HCT116 (cell line): ENCODE results near the gene CFD. TPM values are rescaled to one million over a fixed set of nuclear protein-coding genes. Genes with fewer than 3 reads are reported as not detected.

Source experiments
- ATAC-seq: fragments of 200-7000 bp; cut with Tn5 transposase; 2 replicates; pipeline ENCODE4 v1.9.1; 2020; ENCODE audit warnings: mild to moderate bottlenecking, moderate library complexity
- BruUV-seq: library from RNA; stranded (reverse); fragments of 400-500 nt; replicated peaks from 2 replicates; lab custom pipeline; 2021; lab: Mats Ljungman, UMichigan
- CTCF ChIA-PET: fragments of 300-600 bp; sonication (Branson Sonifier 250); formaldehyde crosslinking; loops from one replicate; lab custom pipeline; 2021; ENCODE audit warnings: antibody characterized with exemption; lab: Charles Lee
- POLR2A ChIA-PET: fragments of 300-600, 350-600 bp; sonication (Branson Sonifier 250); formaldehyde crosslinking; loops from one replicate; lab custom pipeline; 2021; ENCODE audit warnings: antibody characterized with exemption; lab: Charles Lee
- RAD21 ChIA-PET, 2 experiments: fragments of 300-600 bp; sonication (Branson Sonifier 250); formaldehyde crosslinking; loops; one replicate each; lab custom pipeline; 2023; ENCODE audit warnings: low total read pairs in 2 of 2; ENCODE audit not compliant: uncharacterized antibody in 2 of 2, unreplicated experiment in 2 of 2, low non-redundant PET in 1 of 2; lab: Charles Lee
- DNase-seq: peaks from one replicate; pipeline ENCODE4 v3.0.0-alpha.2; 2010; ENCODE audit warnings: low read depth, low spot score
- H2AFZ ChIP-seq: fragments of 200-600 bp; shearing (Covaris generic), sonication (generic); 2 replicates; pipeline ENCODE4 v1.6.1; 2017; ENCODE audit warnings: low read depth, mixed run types, mixed read lengths, antibody characterized with exemption, low read length; ENCODE audit not compliant: poor library complexity, severe bottlenecking
- H3K27ac ChIP-seq: 2 replicates; pipeline ENCODE4 v1.5.1; 2012; ENCODE audit warnings: low read depth, low read length
- H3K27me3 ChIP-seq: fragments of 200-600 bp; sonication (generic); 2 replicates; pipeline ENCODE4 v1.6.1; 2016; ENCODE audit warnings: mixed run types, low read length, mixed read lengths; ENCODE audit not compliant: insufficient read depth
- H3K36me3 ChIP-seq, 2 experiments: fragments of 200-500 bp in 1 of 2; fragments of 200-600 bp in 1 of 2; sonication (Bioruptor generic) in 1 of 2; sonication (generic) in 1 of 2; 2 replicates each; pipeline versions ENCODE4 v1.5.1 to v1.6.1; 2014 to 2016; ENCODE audit warnings: low read length in 2 of 2, inconsistent platforms in 1 of 2, mixed read lengths in 1 of 2, mixed run types in 1 of 2; ENCODE audit not compliant: insufficient read depth in 2 of 2, control insufficient read depth in 1 of 2
- H3K4me1 ChIP-seq, 2 experiments: fragments of 200-600 bp in 1 of 2; sonication (generic) in 1 of 2; 2 replicates each; pipeline versions ENCODE4 v1.5.1 to v1.6.1; 2012 to 2017; ENCODE audit warnings: low read length in 2 of 2, inconsistent platforms in 1 of 2, mild to moderate bottlenecking in 1 of 2, mixed read lengths in 1 of 2, mixed run types in 1 of 2, moderate library complexity in 1 of 2; ENCODE audit not compliant: insufficient read depth in 2 of 2, control insufficient read depth in 1 of 2
- H3K4me2 ChIP-seq: fragments of 200-600 bp; sonication (generic); 2 replicates; pipeline ENCODE4 v1.6.1; 2017; ENCODE audit warnings: mixed run types, low read length, mixed read lengths
- H3K4me3 ChIP-seq, 2 experiments: fragments of 200-600 bp in 1 of 2; sonication (generic) in 1 of 2; replicated peaks in 1 of 2; 2 replicates each; pipeline ENCODE4 v1.5.1; 2011 to 2016; ENCODE audit warnings: low read length in 2 of 2, control low read depth in 1 of 2, low read depth in 1 of 2, mild to moderate bottlenecking in 1 of 2, mixed read lengths in 1 of 2, mixed run types in 1 of 2
- H3K79me2 ChIP-seq: fragments of 200-600 bp; sonication (generic); 2 replicates; pipeline ENCODE4 v1.6.1; 2017; ENCODE audit warnings: mild to moderate bottlenecking, mixed run types, low read length, moderate library complexity, mixed read lengths; ENCODE audit not compliant: insufficient read depth
- H3K9ac ChIP-seq: fragments of 200-600 bp; sonication (generic); 2 replicates; pipeline ENCODE4 v1.6.1; 2016; ENCODE audit warnings: low read length, mixed read lengths
- H3K9me2 ChIP-seq: fragments of 200-600 bp; sonication (generic), shearing (Covaris generic); 2 replicates; pipeline ENCODE4 v1.6.1; 2017; ENCODE audit warnings: mixed run types, mild to moderate bottlenecking, moderate library complexity; ENCODE audit not compliant: insufficient read depth
- H3K9me3 ChIP-seq, 2 experiments: fragments of 200-500 bp in 1 of 2; fragments of 200-600 bp in 1 of 2; sonication (Bioruptor generic) in 1 of 2; sonication (generic) in 1 of 2; 2 replicates each; pipeline ENCODE4 v1.6.1; 2014 to 2017; ENCODE audit warnings: low read length in 2 of 2, mixed read lengths in 2 of 2, inconsistent platforms in 1 of 2, low read depth in 1 of 2, mild to moderate bottlenecking in 1 of 2, mixed run types in 1 of 2, moderate library complexity in 1 of 2; ENCODE audit not compliant: control insufficient read depth in 1 of 2, insufficient read depth in 1 of 2
- H4K20me1 ChIP-seq: fragments of 200-600 bp; sonication (generic), shearing (Covaris generic); 2 replicates; pipeline ENCODE4 v1.6.1; 2017; ENCODE audit warnings: mixed run types, mild to moderate bottlenecking, moderate library complexity; ENCODE audit not compliant: insufficient read depth
- ATF3 ChIP-seq: IDR thresholded peaks from 2 replicates; pipeline ENCODE4 v1.6.1; 2012
- CBX3 ChIP-seq: IDR thresholded peaks from 2 replicates; pipeline ENCODE4 v1.6.1; 2012; ENCODE audit warnings: low read depth
- CEBPB ChIP-seq: IDR thresholded peaks from 2 replicates; pipeline ENCODE4 v1.6.1; 2012; ENCODE audit warnings: low read depth
- EGR1 ChIP-seq: IDR thresholded peaks from 2 replicates; pipeline ENCODE4 v1.6.1; 2012; ENCODE audit warnings: low read depth
- ELF1 ChIP-seq: IDR thresholded peaks from 2 replicates; pipeline ENCODE4 v1.6.1; 2012; ENCODE audit warnings: low read depth, borderline replicate concordance
- EZH2 ChIP-seq: fragments of 200-600 bp; sonication (generic); IDR thresholded peaks from 2 replicates; pipeline ENCODE4 v1.6.1; 2017; ENCODE audit warnings: antibody characterized with exemption, mixed run types
- EZH2phosphoT487 ChIP-seq: fragments of 200-600 bp; IDR thresholded peaks from 2 replicates; pipeline ENCODE4 v1.6.1; 2018; ENCODE audit warnings: antibody characterized with exemption, borderline replicate concordance
- FOSL1 ChIP-seq: IDR thresholded peaks from 2 replicates; pipeline ENCODE4 v1.6.1; 2012; ENCODE audit warnings: low read depth
- JUND ChIP-seq: IDR thresholded peaks from 2 replicates; pipeline ENCODE4 v1.6.1; 2012
- MAX ChIP-seq: IDR thresholded peaks from 2 replicates; pipeline ENCODE4 v1.6.1; 2012
- POLR2A ChIP-seq: IDR thresholded peaks from 2 replicates; pipeline ENCODE4 v1.7.0; 2011; ENCODE audit warnings: borderline replicate concordance; ENCODE audit not compliant: insufficient read depth, insufficient read length; ENCODE audit errors: extremely low read depth
- POLR2AphosphoS5 ChIP-seq: IDR thresholded peaks from 2 replicates; pipeline ENCODE4 v1.6.1; 2011; ENCODE audit warnings: mild to moderate bottlenecking, low read depth, low read length, moderate library complexity
- RAD21 ChIP-seq: IDR thresholded peaks from 2 replicates; pipeline ENCODE4 v1.6.1; 2012; ENCODE audit warnings: low read depth, mild to moderate bottlenecking
- REST ChIP-seq: IDR thresholded peaks from 2 replicates; pipeline ENCODE4 v1.6.1; 2012; ENCODE audit warnings: low read depth
- SP1 ChIP-seq: IDR thresholded peaks from 2 replicates; pipeline ENCODE4 v1.6.1; 2012; ENCODE audit warnings: low read depth
- SRF ChIP-seq: IDR thresholded peaks from 2 replicates; pipeline ENCODE4 v1.6.1; 2012; ENCODE audit warnings: low read depth
- TCF7L2 ChIP-seq: IDR thresholded peaks from 2 replicates; pipeline ENCODE4 v1.7.0; 2011; ENCODE audit warnings: borderline replicate concordance, inconsistent platforms; ENCODE audit not compliant: insufficient read depth, insufficient read length; ENCODE audit errors: extremely low read depth
- YY1 ChIP-seq: IDR thresholded peaks from 2 replicates; pipeline ENCODE4 v1.6.1; 2011; ENCODE audit warnings: low read length, low read depth, moderate library complexity, mild to moderate bottlenecking; ENCODE audit not compliant: insufficient replicate concordance; ENCODE audit errors: extremely low read depth
- ZFX ChIP-seq: fragments of 450-650 bp; IDR thresholded peaks from 2 replicates; pipeline ENCODE4 v1.6.1; 2017
- ZNF274 ChIP-seq: fragments of 200-500 bp; sonication (Bioruptor generic); IDR thresholded peaks from 2 replicates; pipeline ENCODE4 v1.6.1; 2014; ENCODE audit warnings: mild to moderate bottlenecking, low read depth, low read length, inconsistent platforms
- intact Hi-C: fragments of 100-400 bp; cut with micrococcal nuclease; formaldehyde crosslinking; loops from 2 replicates; pipeline ENCODE4 v1.10.0; 2022
- total RNA-seq: library from RNA; stranded (reverse); gene quantifications from one replicate; pipeline ENCODE4 v1.2.1, GENCODE V29; 2021; ENCODE audit not compliant: unreplicated experiment

Gene CFD
- total RNA-seq, 1 experiment from 2014 or later = 80.2 TPM

GRCh38 chr19:815775-816499 lies 43.5 kb upstream of the CFD start:
- no peak for ATAC-seq
- no peak overlapping the region for H3K27ac ChIP-seq
- no peaks in the 10 kb centered on the region; the same call in 1 of the 2 replicates for H4K20me1 ChIP-seq
- no peak overlapping the region for H3K4me3 ChIP-seq
- H3K9me3 ChIP-seq = no peaks in the 10 kb centered on the region
- H3K4me2 ChIP-seq = no peak overlapping the region
- H2AFZ ChIP-seq = no peak overlapping the region
- TF ChIP-seq ZNF274 (no peak), EGR1 (no peak), MAX (no peak), ELF1 (no peak), EZH2 (no peak), JUND (no peak), SRF (no peak), ZFX (no peak), ATF3 (no peak), POLR2AphosphoS5 (no peak), RAD21 (no peak), FOSL1 (no peak), EZH2phosphoT487 (no peak), CBX3 (no peak), REST (no peak), POLR2A (no peak), YY1 (no peak), SP1 (no peak), CEBPB (no peak), TCF7L2 (no peak)
- H3K4me1 ChIP-seq = no peaks in the 10 kb centered on the region
- intact Hi-C loops = no loop called here
- ChIA-PET POLR2A (no interaction called here), RAD21 (no interaction called here), CTCF (no interaction called here)
- peaks cover 0 to 7% of the 10 kb centered on the region in 2 experiments; a peak in 2 of 4 replicates for H3K36me3 ChIP-seq
- H3K27me3 ChIP-seq = no peaks in the 10 kb centered on the region
- no peaks in the 10 kb centered on the region for H3K9me2 ChIP-seq
- no peak overlapping the region for H3K9ac ChIP-seq
- no TSS peak for BruUV-seq
- H3K79me2 ChIP-seq = peaks cover 5% of the 10 kb centered on the region; the same call in 1 of the 2 replicates
- no peak for DNase-seq
